HepG2 (cell line): ENCODE measurements around the gene NAA38. TPM values are rescaled to one million over a fixed set of nuclear protein-coding genes. Genes with fewer than 3 reads are reported as not detected.
A peak's percentile ranks its signal among the peaks of the same experiment; 100 is the strongest.

ENCODE experiments used
- ASH2L ChIP-seq: fragments of 300-600, 200-600 bp; sonication (generic); IDR thresholded peaks from 2 replicates; pipeline ENCODE4 v1.7.0; 2017; ENCODE audit warnings: low read depth, mild to moderate bottlenecking, moderate library complexity, mixed read lengths, low read length; ENCODE audit not compliant: insufficient read length
- CHD2 ChIP-seq: IDR thresholded peaks from 2 replicates; pipeline ENCODE4 v1.6.1; 2011; ENCODE audit warnings: low read depth, low read length, improper control_type of control experiment
- HCFC1 ChIP-seq: fragments of 150-350 bp; IDR thresholded peaks from 2 replicates; pipeline ENCODE4 v1.6.1; 2014; ENCODE audit warnings: low read depth, low read length
- HOXA5 ChIP-seq: sonication (generic); formaldehyde crosslinking; IDR thresholded peaks from 2 replicates; pipeline ENCODE4 v1.4.0; 2020; ENCODE audit warnings: missing genetic modification reagents
- MXI1 ChIP-seq: IDR thresholded peaks from 3 replicates; pipeline ENCODE4 v1.6.1; 2012; ENCODE audit warnings: low read depth, low read length, inconsistent platforms, borderline replicate concordance
- PHF21A ChIP-seq: sonication (generic); formaldehyde crosslinking; IDR thresholded peaks from 2 replicates; pipeline ENCODE4 v1.5.0; 2020; ENCODE audit warnings: mild to moderate bottlenecking, missing genetic modification reagents
- PITX1 ChIP-seq: sonication (generic); formaldehyde crosslinking; IDR thresholded peaks from 2 replicates; pipeline ENCODE4 v1.5.1; 2020; ENCODE audit warnings: mild to moderate bottlenecking, missing genetic modification reagents
- POLR2AphosphoS5 ChIP-seq: IDR thresholded peaks from 2 replicates; pipeline ENCODE4 v1.6.1; 2012; ENCODE audit warnings: low read depth, low read length
- RORA ChIP-seq: sonication (generic); formaldehyde crosslinking; IDR thresholded peaks from 2 replicates; pipeline ENCODE4 v1.5.0; 2020; ENCODE audit warnings: mild to moderate bottlenecking, missing genetic modification reagents, moderate library complexity
- SRF ChIP-seq: IDR thresholded peaks from 2 replicates; pipeline ENCODE4 v1.6.1; 2011; ENCODE audit warnings: mild to moderate bottlenecking, low read depth, low read length, moderate library complexity
- TOE1 ChIP-seq: sonication (generic); formaldehyde crosslinking; IDR thresholded peaks from 2 replicates; pipeline ENCODE4 v1.4.0; 2020; ENCODE audit warnings: mild to moderate bottlenecking, missing genetic modification reagents
- XRCC5 ChIP-seq: fragments of 200-400 bp; formaldehyde crosslinking; optimal IDR thresholded peaks from 2 replicates; pipeline ENCODE3; 2017; ENCODE audit warnings: mild to moderate bottlenecking, low read length
- ZKSCAN1 ChIP-seq: fragments of 150-350 bp; IDR thresholded peaks from 2 replicates; pipeline ENCODE4 v1.6.1; 2014; ENCODE audit warnings: low read length
- ZNF101 ChIP-seq: sonication (generic); formaldehyde crosslinking; IDR thresholded peaks from 2 replicates; pipeline ENCODE4 v1.4.0; 2020; ENCODE audit warnings: mild to moderate bottlenecking, low read depth, missing genetic modification reagents, borderline replicate concordance
- ZNF282 ChIP-seq: fragments of 450-650 bp; IDR thresholded peaks from 2 replicates; pipeline ENCODE4 v1.6.1; 2018; ENCODE audit not compliant: partially characterized antibody
- polyA plus RNA-seq, 8 experiments: library from polyadenylated mRNA; depleted of rRNA in 3 of 8; stranded (reverse) in 7 of 8; unstranded in 1 of 8; fragments of >200 nt; fragmentation: Illumina TruSeq in 4 of 8; extraction: Trizol in 4 of 8; gene quantifications; 2 replicates each; pipeline versions ENCODE4 v1.2.1 to v1.2.3, GENCODE V29; 2011 to 2016; ENCODE audit warnings: low read depth in 4 of 8, missing spikeins in 1 of 8, mixed read lengths in 1 of 8; ENCODE audit not compliant: insufficient read depth in 1 of 8
- total RNA-seq, 5 experiments: library from RNA; depleted of rRNA; stranded (reverse); fragments of >200 nt; fragmentation: Illumina TruSeq; extraction: Trizol; gene quantifications; 2 replicates each; pipeline ENCODE4 v1.2.3, GENCODE V29; 2016; ENCODE audit warnings: low read depth in 1 of 5
- TF ChIP-seq, protein P1 (sequence below): sonication (generic); IDR thresholded peaks from 2 replicates; pipeline ENCODE4 v1.6.1; 2016; ENCODE audit warnings: low read depth, borderline replicate concordance
- TF ChIP-seq, protein P2 (sequence below): sonication (generic); formaldehyde crosslinking; IDR thresholded peaks from 2 replicates; pipeline ENCODE4 v1.5.0; 2020; ENCODE audit warnings: missing genetic modification reagents
- TF ChIP-seq, protein P3 (sequence below): sonication (generic); formaldehyde crosslinking; IDR thresholded peaks from 2 replicates; pipeline ENCODE4 v1.5.1; 2020; ENCODE audit warnings: mild to moderate bottlenecking, missing genetic modification reagents, borderline replicate concordance
- TF ChIP-seq, protein P4 (sequence below): sonication (generic); formaldehyde crosslinking; conservative IDR thresholded peaks from 2 replicates; pipeline ENCODE4 v1.4.0; 2020; ENCODE audit warnings: missing genetic modification reagents
- TF ChIP-seq, protein P5 (sequence below): sonication (generic); formaldehyde crosslinking; IDR thresholded peaks from 2 replicates; pipeline ENCODE4 v1.5.1; 2020; ENCODE audit warnings: mild to moderate bottlenecking, missing genetic modification reagents, moderate library complexity

Gene NAA38
- total and polyA plus RNA-seq, 2 of the 13 experiments (the other 11 are each of a cell fraction or from before 2014, with no cell fraction given), result 46.9 to 91.6 TPM

DNA sequence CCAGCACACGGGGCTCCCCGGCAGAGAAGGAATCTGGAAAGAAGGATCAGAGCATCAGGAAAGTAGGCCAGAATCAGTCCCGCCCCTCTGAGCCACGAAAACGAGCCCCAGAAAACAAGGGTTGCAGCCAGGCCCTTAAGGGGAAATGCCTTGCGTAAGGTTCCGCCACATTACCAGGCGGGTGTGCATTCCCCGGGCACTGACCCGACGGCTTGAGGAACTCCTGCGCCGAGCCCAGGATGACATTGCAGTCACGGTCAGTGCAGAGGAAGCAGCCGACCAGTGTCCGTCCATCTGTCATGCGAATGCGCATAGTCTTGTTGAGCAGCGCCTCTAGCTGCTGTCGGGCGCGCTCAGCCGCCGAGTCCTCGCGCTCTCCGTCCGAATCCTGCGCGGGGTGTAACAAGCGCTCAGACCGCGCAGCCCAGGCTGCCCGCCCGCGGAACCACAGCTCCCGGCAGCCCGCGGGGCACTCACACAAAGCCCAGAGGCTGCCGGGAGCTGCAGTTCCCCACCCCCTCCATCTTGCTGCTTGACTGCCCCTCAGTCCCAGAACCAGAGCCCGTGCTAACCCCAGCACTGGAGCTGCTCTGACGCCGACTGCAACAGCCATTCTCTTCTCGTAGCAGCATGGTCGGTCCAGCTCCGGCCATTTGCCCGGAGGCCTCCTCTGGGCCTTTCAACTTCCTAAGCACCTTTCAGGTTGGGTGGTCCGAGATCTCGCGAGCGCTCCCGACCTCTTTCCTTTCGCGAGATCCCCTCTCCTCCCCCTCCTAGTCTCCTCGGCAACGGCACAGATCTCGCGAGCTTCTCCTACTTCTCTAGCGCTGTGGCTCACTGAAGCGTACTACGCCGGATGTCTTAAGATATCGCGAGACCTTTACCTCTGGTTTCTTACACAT, at the start of gene NAA38 (continued):
- TF ChIP-seq ZNF101 (no peak), ZKSCAN1 (no peak), XRCC5 (peak; percentile 43), HOXA5 (CRISPR knock-in tag) (peak; percentile 88), POLR2AphosphoS5 (0 out of 2 replicates have a peak, but pooled peaks have one; percentile 14), PITX1 (CRISPR knock-in tag) (peak; percentile 74; the same call in 1 of the 2 replicates), ZNF282 (no peak), CHD2 (peak; percentile 97), TOE1 (no peak), RORA (no peak), PHF21A (peak; percentile 1; the same call in 1 of the 2 replicates), ASH2L (no peak), MXI1 (peak; percentile 85; the same call in 2 of the 3 replicates), SRF (no peak), HCFC1 (peak; percentile 88)
- TF ChIP-seq, protein P1, sequence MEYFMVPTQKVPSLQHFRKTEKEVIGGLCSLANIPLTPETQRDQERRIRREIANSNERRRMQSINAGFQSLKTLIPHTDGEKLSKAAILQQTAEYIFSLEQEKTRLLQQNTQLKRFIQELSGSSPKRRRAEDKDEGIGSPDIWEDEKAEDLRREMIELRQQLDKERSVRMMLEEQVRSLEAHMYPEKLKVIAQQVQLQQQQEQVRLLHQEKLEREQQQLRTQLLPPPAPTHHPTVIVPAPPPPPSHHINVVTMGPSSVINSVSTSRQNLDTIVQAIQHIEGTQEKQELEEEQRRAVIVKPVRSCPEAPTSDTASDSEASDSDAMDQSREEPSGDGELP, result peak; percentile 40; the same call in 1 of the 2 replicates
- TF ChIP-seq, protein P2, sequence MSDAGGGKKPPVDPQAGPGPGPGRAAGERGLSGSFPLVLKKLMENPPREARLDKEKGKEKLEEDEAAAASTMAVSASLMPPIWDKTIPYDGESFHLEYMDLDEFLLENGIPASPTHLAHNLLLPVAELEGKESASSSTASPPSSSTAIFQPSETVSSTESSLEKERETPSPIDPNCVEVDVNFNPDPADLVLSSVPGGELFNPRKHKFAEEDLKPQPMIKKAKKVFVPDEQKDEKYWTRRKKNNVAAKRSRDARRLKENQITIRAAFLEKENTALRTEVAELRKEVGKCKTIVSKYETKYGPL (CRISPR knock-in tag), result no peak
- TF ChIP-seq, protein P3, sequence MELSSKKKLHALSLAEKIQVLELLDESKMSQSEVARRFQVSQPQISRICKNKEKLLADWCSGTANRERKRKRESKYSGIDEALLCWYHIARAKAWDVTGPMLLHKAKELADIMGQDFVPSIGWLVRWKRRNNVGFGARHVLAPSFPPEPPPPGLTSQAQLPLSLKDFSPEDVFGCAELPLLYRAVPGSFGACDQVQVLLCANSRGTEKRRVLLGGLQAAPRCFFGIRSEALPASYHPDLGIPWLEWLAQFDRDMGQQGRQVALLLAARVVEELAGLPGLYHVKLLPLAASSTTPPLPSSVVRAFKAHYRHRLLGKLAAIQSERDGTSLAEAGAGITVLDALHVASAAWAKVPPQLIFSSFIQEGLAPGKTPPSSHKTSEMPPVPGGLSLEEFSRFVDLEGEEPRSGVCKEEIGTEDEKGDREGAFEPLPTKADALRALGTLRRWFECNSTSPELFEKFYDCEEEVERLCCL (CRISPR knock-in tag), result no peak
- TF ChIP-seq, protein P4, sequence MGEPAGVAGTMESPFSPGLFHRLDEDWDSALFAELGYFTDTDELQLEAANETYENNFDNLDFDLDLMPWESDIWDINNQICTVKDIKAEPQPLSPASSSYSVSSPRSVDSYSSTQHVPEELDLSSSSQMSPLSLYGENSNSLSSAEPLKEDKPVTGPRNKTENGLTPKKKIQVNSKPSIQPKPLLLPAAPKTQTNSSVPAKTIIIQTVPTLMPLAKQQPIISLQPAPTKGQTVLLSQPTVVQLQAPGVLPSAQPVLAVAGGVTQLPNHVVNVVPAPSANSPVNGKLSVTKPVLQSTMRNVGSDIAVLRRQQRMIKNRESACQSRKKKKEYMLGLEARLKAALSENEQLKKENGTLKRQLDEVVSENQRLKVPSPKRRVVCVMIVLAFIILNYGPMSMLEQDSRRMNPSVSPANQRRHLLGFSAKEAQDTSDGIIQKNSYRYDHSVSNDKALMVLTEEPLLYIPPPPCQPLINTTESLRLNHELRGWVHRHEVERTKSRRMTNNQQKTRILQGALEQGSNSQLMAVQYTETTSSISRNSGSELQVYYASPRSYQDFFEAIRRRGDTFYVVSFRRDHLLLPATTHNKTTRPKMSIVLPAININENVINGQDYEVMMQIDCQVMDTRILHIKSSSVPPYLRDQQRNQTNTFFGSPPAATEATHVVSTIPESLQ (CRISPR knock-in tag), result no peak
- TF ChIP-seq, protein P5, sequence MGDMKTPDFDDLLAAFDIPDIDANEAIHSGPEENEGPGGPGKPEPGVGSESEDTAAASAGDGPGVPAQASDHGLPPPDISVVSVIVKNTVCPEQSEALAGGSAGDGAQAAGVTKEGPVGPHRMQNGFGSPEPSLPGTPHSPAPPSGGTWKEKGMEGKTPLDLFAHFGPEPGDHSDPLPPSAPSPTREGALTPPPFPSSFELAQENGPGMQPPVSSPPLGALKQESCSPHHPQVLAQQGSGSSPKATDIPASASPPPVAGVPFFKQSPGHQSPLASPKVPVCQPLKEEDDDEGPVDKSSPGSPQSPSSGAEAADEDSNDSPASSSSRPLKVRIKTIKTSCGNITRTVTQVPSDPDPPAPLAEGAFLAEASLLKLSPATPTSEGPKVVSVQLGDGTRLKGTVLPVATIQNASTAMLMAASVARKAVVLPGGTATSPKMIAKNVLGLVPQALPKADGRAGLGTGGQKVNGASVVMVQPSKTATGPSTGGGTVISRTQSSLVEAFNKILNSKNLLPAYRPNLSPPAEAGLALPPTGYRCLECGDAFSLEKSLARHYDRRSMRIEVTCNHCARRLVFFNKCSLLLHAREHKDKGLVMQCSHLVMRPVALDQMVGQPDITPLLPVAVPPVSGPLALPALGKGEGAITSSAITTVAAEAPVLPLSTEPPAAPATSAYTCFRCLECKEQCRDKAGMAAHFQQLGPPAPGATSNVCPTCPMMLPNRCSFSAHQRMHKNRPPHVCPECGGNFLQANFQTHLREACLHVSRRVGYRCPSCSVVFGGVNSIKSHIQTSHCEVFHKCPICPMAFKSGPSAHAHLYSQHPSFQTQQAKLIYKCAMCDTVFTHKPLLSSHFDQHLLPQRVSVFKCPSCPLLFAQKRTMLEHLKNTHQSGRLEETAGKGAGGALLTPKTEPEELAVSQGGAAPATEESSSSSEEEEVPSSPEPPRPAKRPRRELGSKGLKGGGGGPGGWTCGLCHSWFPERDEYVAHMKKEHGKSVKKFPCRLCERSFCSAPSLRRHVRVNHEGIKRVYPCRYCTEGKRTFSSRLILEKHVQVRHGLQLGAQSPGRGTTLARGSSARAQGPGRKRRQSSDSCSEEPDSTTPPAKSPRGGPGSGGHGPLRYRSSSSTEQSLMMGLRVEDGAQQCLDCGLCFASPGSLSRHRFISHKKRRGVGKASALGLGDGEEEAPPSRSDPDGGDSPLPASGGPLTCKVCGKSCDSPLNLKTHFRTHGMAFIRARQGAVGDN, result peak; percentile 80
